Sciatic nerve (tissue), 2 donors: ENCODE results near the gene TENT4B. TPM values are rescaled to one million over a fixed set of nuclear protein-coding genes. Genes with fewer than 3 reads are reported as not detected.
A peak's percentile ranks its signal among the peaks of the same experiment; 100 is the strongest.
"Not testable (repeated sequence)": the region's sequence is repeated elsewhere in the genome, so short reads cannot be mapped to it uniquely, and the experiment has no call there.

Experiments
- ATAC-seq: fragments of 200-7000 bp; cut with Tn5 transposase; one replicate; pipeline ENCODE4 v1.9.1; 2020; ENCODE audit warnings: mild to moderate bottlenecking, moderate library complexity
- DNase-seq: peaks from one replicate; pipeline ENCODE4 v3.0.0-alpha.2; 2020; ENCODE audit warnings: low spot score
- intact Hi-C: fragments of 100-400 bp; cut with DNase I; formaldehyde crosslinking; loops from one replicate; pipeline ENCODE4 v1.14.2; 2022
- total RNA-seq: library from RNA; stranded (reverse); fragmentation: NEBNext Ultra II Directional; extraction: Animal tissue kit (Norgen Biotek cat#: 25700); gene quantifications from one replicate; pipeline ENCODE4 v1.2.1, GENCODE V29; 2021
- donor health status: DM: no; HTN: no; CAD: no.
- donor health status: DM: no; HTN: no; CAD: no.

Gene TENT4B
- total RNA-seq, 1 donor from 2014 or later = 12.5 TPM

GRCh38 chr16:50153596-50154419 lies 702 bp downstream of the TENT4B start:
- intact Hi-C loops = no loop called here
- no peak for ATAC-seq
- peak; percentile 68 for DNase-seq

GRCh38 chr16:50154420-50154950 lies 1.4 kb downstream of the TENT4B start:
- intact Hi-C loops = no loop called here
- DNase-seq (no peak), ATAC-seq (peak; percentile 4)

GRCh38 chr16:50155925-50156324 lies 2.8 kb downstream of the TENT4B start:
- intact Hi-C loops = no loop called here
- DNase-seq = no peak
- no peak for ATAC-seq

- intact Hi-C loops = no loop called here
- no peak for ATAC-seq
Observed at GRCh38 chr16:50156590-50156989, 3.5 kb downstream of the TENT4B start.

GRCh38 chr16:50160495-50161164 lies 7.5 kb downstream of the TENT4B start:
- DNase-seq (no peak), ATAC-seq (peak; percentile 74)
- intact Hi-C loops = no loop called here

More at GRCh38 chr16:50156590-50156989, 3.5 kb downstream of the TENT4B start:
- no peak for DNase-seq

- ATAC-seq = no peak
- intact Hi-C loops = no loop called here
- no peak for DNase-seq
Observed at GRCh38 chr16:50161950-50162349, 8.8 kb downstream of the TENT4B start.

GRCh38 chr16:50165473-50165872 lies 12.4 kb downstream of the TENT4B start:
- intact Hi-C loops = no loop called here
- ATAC-seq (no peak), DNase-seq (no peak)

- intact Hi-C loops = no loop called here
- ATAC-seq = no peak
- DNase-seq = no peak
Observed at GRCh38 chr16:50166511-50167500, 13.7 kb downstream of the TENT4B start.

GRCh38 chr16:50167556-50167955 lies 14.4 kb downstream of the TENT4B start:
- ATAC-seq (no peak), DNase-seq (no peak)
- intact Hi-C loops = no loop called here

- no peak for ATAC-seq
- intact Hi-C loops = no loop called here
- DNase-seq = no peak
Observed at GRCh38 chr16:50169555-50170096, 16.5 kb downstream of the TENT4B start.

- intact Hi-C loops, DNase-seq, ATAC-seq: not testable (repeated sequence)
Observed at GRCh38 chr16:50171773-50172172, 18.7 kb downstream of the TENT4B start.

GRCh38 chr16:50172195-50172922 lies 19.3 kb downstream of the TENT4B start:
- intact Hi-C loops = no loop called here
- DNase-seq (no peak), ATAC-seq (no peak)

- DNase-seq (no peak), ATAC-seq (no peak)
- intact Hi-C loops = no loop called here
Observed at GRCh38 chr16:50173316-50173715, 20.2 kb downstream of the TENT4B start.

- no peak for ATAC-seq
- intact Hi-C loops = no loop called here
- no peak for DNase-seq
Observed at GRCh38 chr16:50178491-50178941, 25.4 kb downstream of the TENT4B start.

- no peak for DNase-seq
- intact Hi-C loops = no loop called here
- ATAC-seq = no peak
Observed at GRCh38 chr16:50182441-50182840, 29.3 kb downstream of the TENT4B start.

GRCh38 chr16:50183316-50183715 lies 30.2 kb downstream of the TENT4B start:
- ATAC-seq (no peak), DNase-seq (no peak)
- intact Hi-C loops = no loop called here

- no peak for DNase-seq
- intact Hi-C loops = no loop called here
Observed at GRCh38 chr16:50185005-50185505, 31.9 kb downstream of the TENT4B start.

GRCh38 chr16:50188619-50189136 lies 35.6 kb downstream of the TENT4B start:
- intact Hi-C loops = no loop called here
- DNase-seq = no peak

More at GRCh38 chr16:50185005-50185505, 31.9 kb downstream of the TENT4B start:
- ATAC-seq = no peak

More at GRCh38 chr16:50188619-50189136, 35.6 kb downstream of the TENT4B start:
- no peak for ATAC-seq
